HG03342 (cell line): ENCODE measurements around the gene OR7C1.
"Not testable (repeated sequence)": the region's sequence is repeated elsewhere in the genome, so short reads cannot be mapped to it uniquely, and the experiment has no call there.

Experiments used
- ATAC-seq: cut with Tn5 transposase; IDR thresholded peaks from one replicate; pipeline ENCODE4 v1.9.1; 2021; ENCODE audit warnings: mild to moderate bottlenecking, moderate library complexity; ENCODE audit not compliant: unreplicated experiment

Gene OR7C1

DNA sequence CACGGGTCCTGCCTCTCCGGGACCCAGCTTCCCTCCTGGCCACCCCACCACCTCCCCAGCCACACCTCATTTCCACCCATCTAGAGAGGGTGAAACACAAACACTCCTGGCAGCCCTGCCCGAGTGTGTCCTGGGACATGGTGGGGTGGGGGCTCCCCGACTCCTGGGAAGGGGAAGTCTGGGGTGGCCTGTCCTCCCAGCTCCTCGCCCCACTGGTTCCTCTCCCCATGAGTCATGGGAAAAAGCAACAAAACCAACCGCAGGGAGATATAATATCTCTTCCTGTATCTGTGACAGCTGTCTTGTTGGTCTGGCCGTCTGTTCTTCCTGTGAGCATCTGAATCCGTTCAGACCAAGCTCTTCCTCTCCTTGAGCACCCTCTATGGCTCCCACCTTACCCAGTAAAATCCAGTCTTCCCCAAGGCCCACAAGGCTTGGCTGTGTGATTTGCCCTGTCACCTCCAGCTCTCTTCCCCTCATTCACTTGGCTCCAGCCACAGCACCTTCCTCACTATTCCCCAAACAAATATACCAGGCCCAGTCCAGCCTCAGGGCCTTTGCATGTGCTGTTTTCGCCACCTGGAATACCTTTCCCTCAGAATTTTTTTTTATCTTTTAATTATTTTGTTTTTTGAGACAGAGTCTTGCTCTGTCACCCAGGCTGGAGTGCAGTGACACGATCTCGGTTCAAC is 49.7 kb downstream of the OR7C1 start:
- not testable (repeated sequence) for ATAC-seq

- ATAC-seq = not testable (repeated sequence)
These were observed 50.3 kb downstream of the OR7C1 start for GRCh38 chr19:14784730-14785101.

DNA sequence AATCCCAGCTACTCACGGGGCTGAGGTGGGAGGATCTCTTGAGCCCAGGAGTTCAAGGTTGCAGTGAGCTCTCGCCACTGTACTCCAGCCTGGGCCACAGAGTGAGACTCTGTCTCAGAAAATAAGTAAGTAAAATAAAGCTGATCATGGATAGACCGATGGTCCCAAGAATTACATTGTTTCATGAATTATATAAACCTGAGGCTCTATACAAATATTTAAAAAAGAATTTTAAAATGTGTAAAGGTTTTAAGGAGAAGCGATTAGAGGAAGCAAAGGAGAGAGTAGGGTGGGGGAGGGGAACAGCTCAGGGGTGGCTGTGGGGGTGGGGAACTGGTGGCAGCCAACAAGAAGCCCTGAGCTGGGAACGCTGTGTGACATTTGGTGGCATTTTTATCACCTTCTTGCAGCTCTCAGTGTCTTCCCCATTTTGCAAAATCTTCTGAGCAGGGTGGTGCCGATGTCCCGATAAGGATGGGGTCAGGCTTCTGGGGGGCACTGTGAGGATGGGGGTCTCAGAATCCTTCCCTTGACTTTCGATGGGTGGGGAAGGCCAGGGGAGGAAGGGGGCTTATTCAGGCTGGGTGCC is 51.5 kb downstream of the OR7C1 start:
- ATAC-seq = not testable (repeated sequence)

- ATAC-seq = no peak
These were observed 52.2 kb downstream of the OR7C1 start for GRCh38 chr19:14782626-14783409.

DNA sequence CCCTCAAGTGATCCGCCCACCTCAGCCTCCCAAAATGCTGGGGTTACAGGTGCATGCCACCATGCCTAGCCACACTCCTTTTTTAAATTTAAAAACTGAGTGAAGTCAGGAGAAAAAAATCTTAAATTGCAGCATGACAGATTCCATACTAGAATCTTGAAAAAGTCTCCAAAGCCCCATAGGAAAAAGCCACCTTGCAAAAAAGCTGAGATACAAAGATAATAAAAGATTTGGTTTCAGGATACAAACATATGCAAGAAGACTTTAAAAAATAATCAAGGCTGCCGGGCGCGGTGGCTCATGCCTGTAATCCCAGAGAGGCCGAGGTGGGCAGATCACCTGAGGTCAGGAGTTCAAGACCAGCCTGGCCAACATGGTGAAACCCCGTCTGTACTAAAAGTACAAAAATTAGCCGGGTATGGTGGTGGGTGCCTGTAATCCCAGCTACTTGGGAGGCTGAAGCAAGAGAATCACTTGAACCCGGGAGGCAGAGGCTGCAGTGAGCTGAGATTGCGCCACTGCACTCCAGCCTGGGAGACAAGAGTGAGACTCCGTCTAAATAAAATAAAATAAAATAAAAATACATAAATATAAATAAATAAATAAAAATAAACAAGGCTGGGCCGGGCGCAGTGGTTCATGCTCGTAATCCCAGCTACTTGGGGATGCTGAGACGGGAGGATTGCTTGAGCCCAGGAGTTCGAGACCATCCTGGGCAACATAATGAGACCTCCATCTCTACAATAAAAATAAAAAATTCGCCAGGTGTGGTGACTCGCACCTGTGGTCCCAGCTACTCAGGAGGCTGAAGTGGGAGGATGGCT is 53.1 kb downstream of the OR7C1 start:
- not testable (repeated sequence) for ATAC-seq

GRCh38 chr19:14780622-14781225 is 54.3 kb downstream of the OR7C1 start:
- ATAC-seq = not testable (repeated sequence)

- ATAC-seq = no peak
These were observed 55.8 kb downstream of the OR7C1 start for GRCh38 chr19:14779151-14779550.

DNA sequence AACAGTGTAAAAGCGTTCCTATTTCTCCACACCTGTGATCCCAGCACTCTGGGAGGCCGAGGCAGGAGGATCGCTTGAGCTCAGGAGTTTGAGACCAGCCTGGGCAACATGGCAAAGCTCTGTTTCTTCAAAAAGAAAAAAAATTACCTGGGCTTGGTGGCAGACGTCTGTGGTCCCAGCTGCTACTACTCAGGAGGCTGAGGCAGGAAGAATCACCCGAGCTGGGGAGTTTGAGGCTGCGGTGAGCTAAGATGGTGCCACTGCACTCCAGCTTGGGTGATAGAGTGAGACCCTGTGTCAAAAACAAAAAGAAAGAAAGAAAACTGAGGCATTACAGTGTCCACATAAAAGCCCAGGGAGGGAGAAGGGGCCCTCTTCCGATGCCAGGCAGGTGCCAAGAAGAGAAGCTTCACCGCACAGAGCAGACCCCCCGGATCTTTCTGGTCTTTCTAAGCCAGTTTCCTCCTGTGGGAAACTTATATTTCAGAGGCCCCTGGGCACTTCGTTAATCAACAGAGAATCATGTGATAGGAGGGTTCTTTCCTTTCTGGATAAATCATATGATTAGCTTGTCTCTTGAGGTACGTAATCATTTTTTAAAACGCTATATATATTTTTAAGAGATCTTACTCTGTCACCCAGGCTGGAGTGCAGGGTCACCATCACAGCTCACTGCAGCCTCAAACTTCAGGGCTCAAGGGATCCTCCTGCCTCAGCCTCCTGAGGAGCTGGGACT is 56.7 kb downstream of the OR7C1 start, which contains the start of gene ADGRE2:
ADGRE2 (minus strand) TSS at position 451 of the 736 bp plus-strand sequence. CDS start 1,804 bp downstream, outside the sequence.
- not testable (repeated sequence) for ATAC-seq

GRCh38 chr19:14777645-14778044 is 57.3 kb downstream of the OR7C1 start:
- ATAC-seq = not testable (repeated sequence)

DNA sequence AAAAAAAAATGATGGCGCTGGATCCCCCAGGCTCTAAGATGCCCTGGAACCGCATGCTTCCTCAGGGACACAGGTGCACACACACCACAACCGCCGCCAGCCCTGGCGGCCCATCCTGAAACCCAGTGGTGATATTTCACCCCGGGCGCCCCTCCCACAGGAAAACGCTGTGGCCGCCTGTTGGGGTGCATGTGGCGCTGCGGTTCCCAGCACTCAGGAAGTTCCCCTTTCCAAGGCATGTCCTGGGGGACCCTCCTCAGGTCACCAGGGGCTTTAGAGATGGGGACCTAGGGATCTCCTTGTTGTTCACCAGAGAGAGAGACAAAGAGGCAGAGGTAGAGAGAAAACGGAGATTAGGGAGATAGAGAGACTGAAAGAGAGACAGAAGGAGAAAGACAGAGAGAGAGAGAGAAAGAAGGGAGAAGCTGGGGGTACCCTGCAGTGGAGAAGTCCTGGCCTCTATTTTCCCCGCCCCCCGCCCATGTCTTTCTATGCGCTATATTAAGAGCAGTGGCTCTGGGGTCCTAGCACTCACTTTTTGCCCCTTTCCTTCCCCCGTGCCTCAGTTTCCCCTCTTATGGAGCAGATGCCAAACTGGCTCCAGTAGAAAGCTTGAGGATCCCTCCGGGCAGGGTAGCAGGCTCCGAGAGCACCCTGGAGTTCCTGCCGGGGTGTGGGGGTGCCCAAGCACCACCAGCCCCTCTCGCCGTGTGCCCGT is 59.0 kb downstream of the OR7C1 start:
- ATAC-seq = no peak

DNA sequence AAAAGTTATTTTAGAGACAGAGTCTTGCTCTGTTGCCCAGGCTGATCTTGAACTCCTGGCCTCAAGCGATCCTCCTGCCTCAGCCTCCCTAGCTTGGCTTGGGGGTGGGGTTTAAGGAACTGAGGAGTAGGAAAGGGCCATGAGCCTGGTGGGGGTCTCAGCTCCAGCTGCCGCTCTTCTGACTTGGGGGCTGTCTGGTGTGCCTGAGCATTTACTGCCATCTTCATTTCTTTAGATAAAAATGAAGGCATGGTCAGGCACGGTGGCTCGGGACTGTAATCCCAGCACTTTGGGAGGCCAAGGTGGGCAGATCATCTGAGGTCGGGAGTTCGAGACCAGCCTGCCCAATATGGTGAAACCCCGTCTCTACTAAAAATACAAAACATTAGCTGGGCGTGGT is 59.7 kb downstream of the OR7C1 start:
- not testable (repeated sequence) for ATAC-seq

GRCh38 chr19:14774373-14774772 is 60.6 kb downstream of the OR7C1 start:
- ATAC-seq = no peak

- ATAC-seq = not testable (repeated sequence)
These were observed 61.3 kb downstream of the OR7C1 start for GRCh38 chr19:14773722-14774121.

GRCh38 chr19:14772995-14773394 is 62.0 kb downstream of the OR7C1 start:
- no peak for ATAC-seq

- ATAC-seq = no peak
These were observed 62.5 kb downstream of the OR7C1 start for GRCh38 chr19:14772467-14772866.

DNA sequence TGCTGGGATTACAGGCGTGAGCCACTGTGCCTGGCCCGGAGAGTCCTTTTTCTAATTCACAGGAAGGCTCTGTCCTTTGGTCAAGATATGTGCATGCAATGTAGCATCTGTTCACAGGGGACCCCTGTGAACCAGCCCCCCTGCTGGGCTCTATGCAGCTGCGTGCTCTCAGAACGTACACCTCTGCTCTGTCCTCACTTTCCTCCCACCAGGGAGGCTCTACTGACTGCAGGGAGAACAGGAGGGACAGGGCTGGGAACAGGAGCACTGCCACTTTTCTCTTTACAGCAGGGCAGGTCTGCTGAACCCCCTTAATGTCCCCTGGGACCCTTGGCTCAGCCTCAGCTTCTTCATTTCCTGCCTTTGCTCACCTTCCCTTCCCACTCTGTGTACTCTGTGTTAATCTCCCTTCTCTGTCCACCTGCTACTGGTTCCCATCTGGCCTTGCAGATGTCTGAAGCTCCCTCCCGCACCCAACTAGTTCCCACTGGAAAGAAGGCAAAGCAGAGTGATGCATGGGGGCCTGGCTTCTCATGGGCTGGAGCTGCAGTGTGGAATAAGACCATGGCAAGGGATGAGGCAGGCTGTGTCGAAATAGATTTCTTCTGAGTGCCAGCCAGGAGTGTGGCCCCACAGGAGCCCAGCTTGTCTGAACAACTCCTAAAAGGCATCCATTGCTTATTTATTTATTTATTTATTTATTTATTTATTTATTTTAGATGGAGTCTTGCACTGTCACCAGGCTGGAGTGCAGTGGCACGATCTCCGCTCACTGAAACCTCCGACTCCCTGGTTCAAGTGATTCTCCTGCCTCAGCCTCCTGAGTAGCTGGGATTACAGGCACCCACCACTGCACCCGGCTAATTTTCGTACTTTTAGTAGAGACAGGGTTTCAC is 63.8 kb downstream of the OR7C1 start:
- no peak for ATAC-seq

DNA sequence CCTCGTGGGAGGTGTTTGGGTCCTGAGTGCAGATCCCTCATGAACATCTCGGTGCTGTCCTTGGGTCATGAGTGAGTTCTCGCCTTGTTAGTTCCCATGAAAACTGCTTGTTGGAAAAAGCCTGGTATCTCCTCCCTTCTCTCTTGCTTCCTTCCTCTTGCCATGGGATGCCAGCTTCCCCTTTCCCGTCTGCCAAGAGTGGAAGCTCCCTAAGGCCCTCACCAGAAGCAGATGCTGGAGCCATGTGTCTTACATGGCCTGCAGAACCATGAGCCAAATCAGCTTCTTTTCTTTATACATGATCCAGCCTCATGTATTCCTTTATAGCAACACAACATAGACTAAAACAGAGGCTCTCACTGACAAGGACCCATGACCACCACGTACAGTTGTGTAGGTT is 64.8 kb downstream of the OR7C1 start:
- ATAC-seq = no peak

DNA sequence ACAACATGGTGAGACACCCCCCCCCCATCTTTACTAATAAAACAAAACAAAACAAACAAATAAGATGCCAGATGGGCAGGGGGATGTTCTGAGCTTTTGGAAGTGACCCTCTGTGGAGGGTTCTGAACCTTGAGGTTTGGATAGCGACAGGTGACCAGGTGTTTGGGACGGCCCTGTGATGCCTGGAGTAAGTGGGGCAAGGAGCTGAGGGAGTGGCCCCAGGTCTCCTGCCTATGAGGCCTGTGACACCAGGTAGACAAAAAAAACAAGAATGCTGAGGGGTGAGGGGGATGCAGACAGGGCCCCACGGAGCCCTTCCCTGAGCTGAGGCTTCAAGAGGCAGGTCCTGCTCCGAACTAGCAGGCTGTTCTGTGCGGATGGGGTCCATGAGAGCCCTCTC is 65.8 kb downstream of the OR7C1 start:
- ATAC-seq = no peak
